Measurements from ENCODE around the gene LMAN2L.

LMAN2L gene

DNA sequence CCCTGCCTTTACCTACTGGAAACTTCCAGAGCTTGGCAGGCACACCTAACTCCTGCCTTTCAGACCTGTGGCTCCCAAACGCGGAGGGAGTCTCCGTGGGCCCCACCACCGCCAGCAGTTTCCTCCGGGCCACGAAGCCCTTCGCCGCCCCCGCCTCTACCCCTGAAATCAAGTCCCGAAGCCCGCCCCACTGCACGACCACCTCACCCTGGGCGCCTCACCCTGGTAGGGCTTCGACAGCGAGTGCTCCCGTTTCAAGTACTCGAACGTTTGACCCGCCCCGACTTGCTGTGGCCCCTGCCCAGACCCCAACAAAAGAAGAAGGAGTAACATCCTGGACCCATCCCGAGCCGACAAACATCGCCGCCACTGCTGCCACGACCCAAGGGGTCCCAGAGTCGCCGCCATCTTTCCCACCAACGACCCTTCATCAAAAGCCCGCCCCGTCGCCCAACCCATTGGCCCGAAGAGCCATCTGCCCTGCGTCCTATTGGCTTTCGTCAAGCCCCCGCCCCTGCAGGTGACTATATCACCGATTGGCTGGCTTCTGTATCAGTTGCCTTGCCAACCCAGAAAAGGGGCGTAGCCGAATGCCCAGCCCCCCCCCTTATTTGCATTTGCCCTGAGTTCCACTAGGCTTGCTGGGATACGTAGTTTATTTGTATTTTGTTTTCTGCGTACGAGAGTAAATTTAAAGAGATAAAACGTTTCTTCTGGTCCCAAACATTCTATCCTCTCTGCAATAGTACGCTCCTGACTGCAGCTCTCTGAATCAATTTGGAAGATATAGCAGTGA lies at the start of gene LMAN2L:
Gene LMAN2L (minus strand): TSS at position 432 of the 796 bp plus-strand sequence. CDS start 24 bp downstream, at position 408.
- peak; percentile 98 for DNase-seq

DNA sequence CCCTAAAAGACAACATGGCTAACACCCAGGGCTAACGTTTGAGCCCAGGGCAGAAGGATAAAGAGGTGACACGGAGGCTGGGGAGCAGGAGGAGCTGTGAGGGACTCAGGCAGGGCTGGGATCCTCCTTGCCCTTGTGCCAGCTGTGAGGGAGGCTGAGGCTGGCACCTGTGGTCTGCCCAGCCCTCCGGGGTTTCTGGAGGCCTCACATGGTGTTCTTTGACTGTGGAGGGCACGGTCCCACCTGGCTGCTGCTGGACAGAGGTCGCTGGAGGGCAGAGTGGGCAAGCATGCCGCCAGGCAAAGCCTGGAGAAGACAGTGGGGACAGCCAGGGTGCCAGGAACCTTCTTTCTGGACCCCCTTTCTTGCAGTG lies 49.4 kb upstream of the LMAN2L start:
- DNase-seq: no peak

DNA sequence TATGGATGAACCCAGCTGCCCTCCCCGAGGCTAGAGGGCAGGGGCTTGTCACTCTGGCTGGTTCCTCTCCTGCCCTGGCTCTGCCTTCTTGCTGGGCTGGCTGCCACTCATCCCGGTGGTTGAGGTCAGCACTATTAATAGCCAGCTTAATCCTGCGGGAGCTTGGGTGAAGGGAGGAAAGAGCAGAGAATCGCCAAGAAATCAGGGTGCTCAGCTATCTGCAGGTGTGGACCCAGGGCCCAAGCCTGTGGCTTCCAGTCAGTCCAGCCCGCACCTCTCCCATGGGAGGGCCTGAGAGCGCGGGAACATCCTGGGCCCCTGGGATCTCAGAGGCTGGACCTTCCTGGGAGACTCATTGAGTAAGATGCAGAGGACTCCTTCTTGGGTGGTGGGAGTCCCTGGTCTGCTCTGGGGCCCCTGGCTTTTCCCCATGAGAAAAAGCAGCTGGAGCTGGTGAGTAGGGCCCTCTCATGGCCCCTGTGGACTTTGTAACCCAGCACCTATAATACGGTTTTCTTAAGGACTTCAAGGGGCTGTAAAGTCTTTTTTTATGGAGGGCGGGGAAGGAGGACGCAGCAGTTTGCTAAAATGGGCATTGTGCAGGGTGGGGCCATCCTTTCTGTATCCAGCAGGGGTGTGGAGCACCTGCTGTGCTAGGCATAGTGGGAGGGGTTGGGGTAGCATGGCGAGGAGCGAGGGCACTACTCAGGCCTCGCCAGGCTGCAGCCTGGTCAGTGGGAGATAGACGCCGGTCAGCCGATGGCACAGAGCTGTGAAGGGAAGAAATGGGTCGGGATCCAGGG lies 48.8 kb upstream of the LMAN2L start:
- no peak for DNase-seq

- no peak for DNase-seq
Measured at GRCh38 chr2:96787411-96787810, 47.5 kb upstream of the LMAN2L start.

DNA sequence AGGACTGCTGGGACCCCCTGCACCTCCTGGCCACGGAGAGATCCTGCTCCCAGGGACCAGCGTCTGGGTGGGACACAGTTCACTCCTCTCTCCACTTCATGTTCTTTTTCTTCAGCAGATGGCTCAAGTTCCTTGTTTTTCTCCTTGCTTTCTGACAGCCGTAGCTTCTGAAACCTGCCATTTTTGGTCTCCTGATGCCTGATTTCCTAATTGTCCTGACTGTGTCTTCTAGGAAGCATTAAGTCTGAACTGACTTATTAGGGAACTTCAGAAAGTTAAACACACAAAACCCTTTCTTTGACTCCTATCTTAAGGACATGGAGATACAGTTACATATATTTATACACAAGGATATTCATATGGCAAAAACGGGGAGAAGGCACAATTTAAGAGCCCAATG lies 43.5 kb upstream of the LMAN2L start:
- no peak for DNase-seq

DNA sequence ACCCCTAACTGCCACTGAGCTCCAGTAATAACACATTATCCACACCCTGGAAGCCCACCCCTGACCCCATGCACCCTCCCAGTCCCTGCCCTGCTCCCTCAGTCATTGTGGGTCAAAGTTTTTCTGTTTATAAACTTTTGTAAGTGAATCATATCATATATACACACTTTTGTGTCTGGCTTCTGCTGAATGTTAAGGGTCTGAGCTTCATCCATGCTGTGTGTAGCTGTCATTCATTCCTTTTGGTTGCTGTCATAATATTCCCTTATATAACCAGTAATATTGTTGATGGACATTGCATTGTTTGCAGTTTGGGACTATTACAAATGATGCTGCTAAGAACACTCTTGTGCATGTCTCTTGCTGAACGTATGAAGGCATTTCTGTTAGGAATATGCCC lies 35.3 kb upstream of the LMAN2L start:
- no peak for DNase-seq

GRCh38 chr2:96773922-96774321 lies 34.1 kb upstream of the LMAN2L start:
- DNase-seq: peak; percentile 52

DNA sequence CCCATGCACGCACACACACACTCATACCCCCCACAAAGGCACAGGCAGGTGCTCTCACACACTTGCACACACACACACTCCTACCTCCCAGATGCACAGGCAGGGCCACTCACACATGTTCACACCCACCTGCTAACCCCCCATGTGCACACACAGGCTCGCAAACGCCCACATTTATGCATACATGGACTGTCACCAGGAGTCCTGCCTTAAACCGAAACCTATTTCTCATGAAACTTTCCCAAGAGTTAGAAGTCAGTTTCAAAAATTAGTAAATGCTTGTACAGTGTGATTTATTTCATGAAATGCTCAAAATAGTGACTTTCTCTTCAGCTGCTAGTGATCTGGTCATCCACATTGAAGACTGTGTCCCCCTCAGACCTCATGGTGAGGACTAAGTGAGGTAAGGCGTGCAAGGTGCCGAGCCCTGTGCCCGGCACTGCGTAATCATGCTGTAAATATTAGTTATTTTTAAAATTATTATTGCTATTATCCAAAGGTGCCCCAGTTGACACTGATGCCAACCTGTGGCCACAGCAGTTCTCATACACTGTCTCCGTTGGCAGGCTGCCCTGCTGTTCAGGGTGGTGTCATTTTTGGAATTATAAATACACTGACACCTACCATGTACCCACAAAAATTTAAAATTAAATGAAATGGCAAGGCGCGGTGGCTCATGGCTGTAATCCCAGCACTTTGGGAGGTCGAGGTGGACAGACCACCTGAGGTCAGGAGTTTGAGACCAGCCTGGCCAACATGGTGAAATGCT lies 33.2 kb upstream of the LMAN2L start:
- no peak for DNase-seq

DNA sequence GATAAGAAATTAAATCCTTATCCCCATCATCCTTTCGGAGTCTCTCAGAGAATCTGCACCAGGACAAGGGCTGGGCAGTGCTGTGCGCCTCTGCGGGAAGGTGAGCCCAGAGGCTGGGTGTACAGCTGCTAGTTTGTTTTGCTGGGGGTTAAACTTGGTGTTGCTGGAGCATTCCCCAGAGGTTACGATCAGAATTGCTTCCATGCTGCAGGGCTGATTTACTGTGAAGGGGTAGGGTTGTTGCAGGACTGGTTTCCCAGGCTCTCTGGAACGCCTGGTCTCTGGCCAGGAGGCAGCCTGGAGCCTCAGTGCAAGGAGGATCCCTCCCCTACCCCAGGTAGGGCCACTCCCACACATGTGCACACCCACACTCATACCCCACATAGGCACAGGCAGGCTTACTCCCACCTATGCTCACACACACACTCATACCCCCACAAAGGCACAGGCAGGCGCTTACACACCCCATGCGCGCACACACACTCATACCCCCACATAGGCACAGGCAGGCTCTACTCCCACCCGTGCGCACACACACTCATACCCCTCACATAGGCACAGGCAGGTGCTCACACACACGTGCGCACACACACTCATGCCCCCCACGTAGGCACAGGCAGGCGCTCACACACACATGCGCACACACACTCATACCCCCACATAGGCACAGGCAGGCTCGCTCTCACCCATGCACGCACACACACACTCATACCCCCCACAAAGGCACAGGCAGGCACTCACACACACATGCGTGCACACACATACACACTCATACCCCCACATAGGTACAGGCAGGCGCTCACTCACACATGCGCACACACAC lies 32.1 kb upstream of the LMAN2L start:
- no peak for DNase-seq

- DNase-seq: no peak
Measured at GRCh38 chr2:96770442-96771202, 30.8 kb upstream of the LMAN2L start.

DNA sequence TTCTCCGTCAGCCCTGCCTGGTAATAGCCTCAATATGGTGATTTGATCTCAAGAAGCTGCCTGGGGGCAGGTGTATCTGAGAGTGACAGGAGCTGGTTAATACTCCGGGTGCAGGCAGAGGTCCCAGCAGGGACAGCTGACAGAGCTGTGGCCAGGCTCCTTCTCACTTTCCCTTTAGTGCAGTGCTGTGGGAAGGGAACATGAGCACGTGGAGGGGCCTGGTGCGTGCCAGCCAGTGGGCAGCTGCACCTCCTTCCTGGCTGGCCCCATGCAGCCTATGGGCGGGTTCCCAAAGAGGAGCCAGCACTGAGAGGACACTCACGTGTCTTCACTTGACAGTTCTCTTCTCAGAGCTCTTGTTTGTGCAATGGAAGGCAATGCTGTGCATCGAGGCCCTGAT lies 29.9 kb upstream of the LMAN2L start:
- no peak for DNase-seq

DNA sequence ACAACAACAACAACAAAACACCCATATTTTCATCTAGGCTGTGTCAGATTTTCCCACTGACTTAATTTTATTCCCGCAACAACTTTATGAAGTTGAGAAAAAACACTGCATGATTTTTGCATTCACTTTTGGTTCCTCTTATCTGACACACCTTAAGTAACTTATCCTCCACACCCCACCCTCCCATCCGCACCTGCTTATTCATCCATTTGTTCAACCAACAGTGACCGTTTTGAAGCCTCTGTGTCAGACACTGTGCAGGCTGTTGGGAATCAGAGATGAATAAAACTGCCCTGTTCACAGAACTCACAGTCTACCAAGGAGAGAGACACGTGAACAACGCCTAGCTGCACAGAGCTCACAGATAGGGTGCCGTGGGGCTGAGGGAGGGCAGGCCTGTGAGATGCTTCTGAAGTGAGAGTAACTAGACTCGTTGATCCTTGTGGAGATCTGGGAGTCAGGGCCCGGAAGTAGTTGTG lies 28.3 kb upstream of the LMAN2L start:
- no peak for DNase-seq

GRCh38 chr2:96767135-96767871 lies 27.4 kb upstream of the LMAN2L start:
- no peak for DNase-seq

DNA sequence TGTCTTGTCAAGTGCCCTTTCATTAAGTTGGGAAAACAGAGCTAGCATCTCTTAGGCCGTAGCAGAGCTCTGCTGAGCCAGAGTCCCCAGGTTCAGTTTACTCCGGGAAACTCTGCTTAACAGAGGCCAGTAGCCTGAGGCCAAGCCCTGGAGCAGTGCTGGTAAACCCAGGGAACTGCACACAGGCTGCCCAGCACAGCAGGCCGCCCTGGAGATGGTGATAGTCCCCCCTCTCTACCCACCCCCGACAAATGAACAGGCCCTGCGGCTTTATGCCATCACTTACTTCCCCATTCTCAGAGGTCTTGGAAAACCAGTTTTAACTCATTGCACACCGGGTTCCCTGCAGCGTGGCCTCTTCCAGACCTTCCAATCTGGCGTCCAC lies 24.4 kb upstream of the LMAN2L start:
- DNase-seq: no peak

- DNase-seq: peak; percentile 39
Measured at GRCh38 chr2:96763511-96764252, 23.8 kb upstream of the LMAN2L start.

DNA sequence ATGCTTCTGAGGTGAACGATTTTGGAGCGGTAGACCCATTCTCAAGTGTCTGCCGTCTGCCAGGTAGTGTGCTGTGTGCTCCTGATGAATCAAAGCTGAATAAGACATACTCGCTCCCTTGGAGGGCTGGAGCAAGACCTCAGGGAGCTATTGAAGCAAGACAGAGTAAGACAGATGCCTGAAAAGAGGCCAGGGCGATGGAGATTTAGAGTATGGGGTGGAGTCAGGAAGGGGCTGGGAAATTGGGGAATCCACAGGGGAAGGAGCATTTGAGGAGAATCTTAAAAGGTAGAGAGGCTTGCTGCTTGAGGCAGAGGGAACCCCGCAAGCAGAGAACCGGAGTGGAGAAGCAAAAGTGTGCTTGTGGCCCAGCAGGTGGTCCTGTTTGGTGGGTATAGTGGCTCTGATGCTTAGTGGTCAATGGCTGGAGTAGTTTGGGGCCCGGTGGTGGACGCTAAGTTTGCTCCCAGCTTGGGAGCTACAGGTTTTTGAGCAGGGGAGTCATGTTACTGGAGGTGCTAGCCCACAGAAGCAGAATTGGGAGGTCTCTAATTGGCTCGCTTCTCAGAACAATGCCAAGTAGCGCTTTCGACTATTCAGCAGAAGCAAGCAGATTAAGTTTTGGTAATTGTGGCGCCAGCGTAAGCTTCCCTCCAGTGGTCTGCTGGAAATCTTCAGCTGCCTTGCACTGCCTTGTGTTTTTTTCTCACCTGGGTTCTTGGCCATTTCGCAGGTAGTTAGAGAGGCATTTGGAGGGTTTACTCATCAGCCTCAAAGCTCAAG lies 22.9 kb upstream of the LMAN2L start:
- no peak for DNase-seq

- DNase-seq: no peak
Measured at GRCh38 chr2:96760986-96761832, 21.3 kb upstream of the LMAN2L start.

Data from stimulated activated CD8-positive, alpha-beta memory T cell treated with anti-CD3 and anti-CD28 coated beads, Interleukin-4, amount 100 ng/mL, for 48 hours (primary cell).